Measurements from ENCODE around the gene HHAT. TPM values are rescaled to one million over a fixed set of nuclear protein-coding genes. Genes with fewer than 3 reads are reported as not detected.

The HHAT gene
- total RNA-seq, 1 experiment from 2014 or later = 2.3 TPM

DNA sequence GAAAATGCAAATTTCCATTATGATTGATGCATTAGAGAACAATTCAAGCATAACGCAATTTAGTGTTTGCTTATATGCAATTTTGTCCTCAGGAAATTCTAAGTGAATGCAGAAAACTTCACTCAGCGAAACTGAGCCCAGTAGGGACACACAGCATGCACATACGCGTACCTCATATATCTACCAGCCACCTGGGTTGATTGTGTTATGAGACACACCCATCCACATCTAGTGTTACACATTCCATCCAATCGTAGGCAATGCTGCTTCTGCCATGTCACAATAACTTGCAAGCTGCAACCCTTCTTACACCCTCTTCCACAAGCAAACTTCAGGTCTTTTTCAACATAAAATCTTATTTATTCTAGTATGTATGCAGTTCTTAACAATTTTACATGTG lies 312.9 kb downstream of the HHAT start:
- Histone ChIP-seq H3K36me3 (ENCODE audit: insufficient read depth, low read length) (no peaks in the 10 kb centered on the region), H3K27me3 (ENCODE audit: low read length) (no peaks in the 10 kb centered on the region), H3K4me1 (ENCODE audit: low read length) (no peaks in the 10 kb centered on the region), H3K9me2 (replicated peaks; ENCODE audit: insufficient read depth, low read length) (no peaks in the 10 kb centered on the region), H3K9me3 (ENCODE audit: low read length) (no peaks in the 10 kb centered on the region), H3K4me2 (ENCODE audit: low read depth, low read length, poor library complexity, severe bottlenecking) (no peak overlapping the region), H2AFZ (ENCODE audit: low read length) (no peak overlapping the region), H3K79me2 (ENCODE audit: low read length) (no peaks in the 10 kb centered on the region), H3K4me3 (ENCODE audit: low read length) (no peak overlapping the region), H3K9ac (ENCODE audit: low read length) (no peak overlapping the region), H3K27ac (ENCODE audit: low read length) (no peak overlapping the region), H4K20me1 (ENCODE audit: insufficient read depth, low read depth, low read length) (no peaks in the 10 kb centered on the region)
- no peak for DNase-seq

DNA sequence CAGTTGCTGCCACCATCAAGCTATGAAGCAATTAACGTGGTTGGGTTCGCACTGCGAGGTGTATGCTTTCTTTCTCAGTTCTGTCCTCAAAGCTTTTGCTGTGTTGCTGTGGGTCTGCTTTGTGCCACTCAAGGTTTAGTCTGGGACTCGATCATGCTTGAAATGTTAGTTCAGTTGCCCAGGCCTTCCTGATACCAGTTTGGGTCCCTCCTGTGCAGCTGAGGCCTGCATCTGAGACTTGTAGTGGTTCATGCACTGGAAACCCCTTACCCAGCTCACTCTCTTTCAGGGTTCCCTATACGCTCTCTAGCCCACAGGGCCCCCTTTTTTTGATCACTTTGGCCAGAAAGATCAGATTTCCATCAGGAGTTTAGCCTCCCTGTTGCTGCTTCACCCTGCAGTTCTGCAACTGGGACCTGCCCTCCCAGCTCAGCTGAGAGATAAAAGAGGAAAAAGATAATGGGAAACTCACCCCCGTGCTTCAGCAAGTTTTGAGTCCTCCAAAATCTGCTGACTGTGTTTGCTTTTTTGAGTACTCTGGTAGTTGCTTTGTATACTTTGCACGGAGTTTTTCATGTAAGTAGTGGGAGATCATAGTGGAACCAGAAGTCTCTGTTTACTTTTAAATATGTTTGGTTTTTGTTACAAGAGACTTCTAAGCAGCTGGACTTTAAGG lies 317.0 kb downstream of the HHAT start:
- no peak for DNase-seq
- Histone ChIP-seq H3K9ac (ENCODE audit: low read length) (no peak overlapping the region), H3K79me2 (ENCODE audit: low read length) (no peaks in the 10 kb centered on the region)

DNA sequence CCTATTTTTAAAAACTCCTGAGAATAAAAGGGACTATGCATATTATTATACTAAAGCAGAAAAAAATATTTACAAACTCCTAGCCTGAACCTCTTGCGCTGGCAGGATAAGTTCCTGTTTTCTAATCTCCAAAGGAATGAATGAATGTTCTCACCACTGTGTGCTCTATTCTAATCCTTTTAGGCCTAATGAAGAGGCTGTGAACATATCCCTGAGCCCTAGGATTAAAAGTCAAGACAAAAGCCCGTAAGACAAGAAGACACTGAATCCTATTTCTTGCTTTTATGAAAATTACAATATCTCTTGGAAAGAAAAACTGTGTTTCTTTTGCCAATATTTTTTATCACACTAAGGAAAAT lies 317.5 kb downstream of the HHAT start:
- no peak overlapping the region for H2AFZ ChIP-seq (ENCODE audit: low read length)
- DNase-seq = no peak
- H3K9me3 ChIP-seq (ENCODE audit: low read length) = no peaks in the 10 kb centered on the region
- no peak overlapping the region for H3K4me2 ChIP-seq (ENCODE audit: low read depth, low read length, poor library complexity, severe bottlenecking)
- no peaks in the 10 kb centered on the region for H3K36me3 ChIP-seq (ENCODE audit: insufficient read depth, low read length)
- H3K9ac ChIP-seq (ENCODE audit: low read length) = no peak overlapping the region
- H3K4me1 ChIP-seq (ENCODE audit: low read length) = peaks cover 10% of the 10 kb centered on the region
- H4K20me1 ChIP-seq (ENCODE audit: insufficient read depth, low read depth, low read length) = no peaks in the 10 kb centered on the region
- no peak overlapping the region for H3K27ac ChIP-seq (ENCODE audit: low read length)
- H3K4me3 ChIP-seq (ENCODE audit: low read length) = no peak overlapping the region
- H3K9me2 ChIP-seq (replicated peaks; ENCODE audit: insufficient read depth, low read length) = no peaks in the 10 kb centered on the region
- no peaks in the 10 kb centered on the region for H3K79me2 ChIP-seq (ENCODE audit: low read length)
- H3K27me3 ChIP-seq (ENCODE audit: low read length) = no peaks in the 10 kb centered on the region

More for the DNA sequence above, 317.0 kb downstream of the HHAT start:
- Histone ChIP-seq H3K9me2 (replicated peaks; ENCODE audit: insufficient read depth, low read length) (no peaks in the 10 kb centered on the region), H2AFZ (ENCODE audit: low read length) (no peak overlapping the region), H3K9me3 (ENCODE audit: low read length) (no peaks in the 10 kb centered on the region), H3K36me3 (ENCODE audit: insufficient read depth, low read length) (no peaks in the 10 kb centered on the region), H4K20me1 (ENCODE audit: insufficient read depth, low read depth, low read length) (no peaks in the 10 kb centered on the region), H3K4me3 (ENCODE audit: low read length) (no peak overlapping the region), H3K4me1 (ENCODE audit: low read length) (peaks cover 10% of the 10 kb centered on the region), H3K27me3 (ENCODE audit: low read length) (no peaks in the 10 kb centered on the region), H3K27ac (ENCODE audit: low read length) (no peak overlapping the region), H3K4me2 (ENCODE audit: low read depth, low read length, poor library complexity, severe bottlenecking) (no peak overlapping the region)

DNA sequence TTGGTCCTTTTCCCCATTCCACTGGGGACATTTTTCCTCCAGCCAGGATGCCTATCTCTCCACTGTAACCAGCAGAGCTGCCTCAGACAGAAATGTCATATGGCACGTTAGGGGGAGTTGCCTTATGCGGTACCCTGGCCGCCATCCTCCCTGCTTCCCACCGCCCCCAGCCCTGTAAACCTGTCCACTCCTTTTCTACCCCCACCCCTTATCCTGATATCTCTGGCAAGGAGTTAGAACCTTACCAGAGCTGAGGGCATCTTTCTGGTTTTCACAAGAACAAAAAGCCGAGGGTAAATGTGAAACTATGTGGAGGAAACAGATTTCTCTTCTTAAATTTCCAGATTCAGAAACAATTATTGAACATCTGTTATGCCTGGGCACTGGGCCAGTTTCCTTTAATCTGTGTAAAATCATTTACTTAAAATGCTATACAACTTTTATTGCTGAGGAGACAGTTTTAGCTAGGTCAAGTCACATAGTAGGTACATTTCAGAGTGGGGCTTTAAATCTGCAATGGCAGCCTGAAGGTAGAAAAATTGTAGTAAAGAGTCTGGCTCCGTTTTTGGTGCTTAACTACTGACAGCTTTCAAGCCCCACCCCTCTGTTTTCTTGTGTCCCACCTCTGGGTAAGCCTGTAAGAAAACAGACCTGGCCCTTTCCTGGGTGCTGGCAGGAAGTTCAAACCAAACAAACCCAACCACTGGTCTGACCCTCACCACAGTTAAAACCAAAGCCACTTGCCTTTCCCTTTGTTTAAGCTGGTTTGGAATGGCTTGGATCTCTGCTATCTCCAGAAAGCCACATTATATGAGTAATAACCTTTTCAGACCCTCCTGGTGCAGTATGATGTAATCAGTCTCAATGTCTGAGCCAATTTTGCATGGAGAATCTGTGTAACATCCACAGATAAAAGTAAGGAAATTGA lies 319.0 kb downstream of the HHAT start:
- H3K27ac ChIP-seq (ENCODE audit: low read length) = no peak overlapping the region
- no peak overlapping the region for H3K4me2 ChIP-seq (ENCODE audit: low read depth, low read length, poor library complexity, severe bottlenecking)
- no peak overlapping the region for H3K9ac ChIP-seq (ENCODE audit: low read length)
- no peaks in the 10 kb centered on the region for H3K9me2 ChIP-seq (replicated peaks; ENCODE audit: insufficient read depth, low read length)
- H3K4me1 ChIP-seq (ENCODE audit: low read length) = peaks cover 24% of the 10 kb centered on the region
- H3K27me3 ChIP-seq (ENCODE audit: low read length) = no peaks in the 10 kb centered on the region
- no peak for DNase-seq
- H3K4me3 ChIP-seq (ENCODE audit: low read length) = no peak overlapping the region
- H2AFZ ChIP-seq (ENCODE audit: low read length) = no peak overlapping the region
- H3K36me3 ChIP-seq (ENCODE audit: insufficient read depth, low read length) = no peaks in the 10 kb centered on the region
- H4K20me1 ChIP-seq (ENCODE audit: insufficient read depth, low read depth, low read length) = no peaks in the 10 kb centered on the region
- H3K79me2 ChIP-seq (ENCODE audit: low read length) = no peaks in the 10 kb centered on the region
- H3K9me3 ChIP-seq (ENCODE audit: low read length) = no peaks in the 10 kb centered on the region

DNA sequence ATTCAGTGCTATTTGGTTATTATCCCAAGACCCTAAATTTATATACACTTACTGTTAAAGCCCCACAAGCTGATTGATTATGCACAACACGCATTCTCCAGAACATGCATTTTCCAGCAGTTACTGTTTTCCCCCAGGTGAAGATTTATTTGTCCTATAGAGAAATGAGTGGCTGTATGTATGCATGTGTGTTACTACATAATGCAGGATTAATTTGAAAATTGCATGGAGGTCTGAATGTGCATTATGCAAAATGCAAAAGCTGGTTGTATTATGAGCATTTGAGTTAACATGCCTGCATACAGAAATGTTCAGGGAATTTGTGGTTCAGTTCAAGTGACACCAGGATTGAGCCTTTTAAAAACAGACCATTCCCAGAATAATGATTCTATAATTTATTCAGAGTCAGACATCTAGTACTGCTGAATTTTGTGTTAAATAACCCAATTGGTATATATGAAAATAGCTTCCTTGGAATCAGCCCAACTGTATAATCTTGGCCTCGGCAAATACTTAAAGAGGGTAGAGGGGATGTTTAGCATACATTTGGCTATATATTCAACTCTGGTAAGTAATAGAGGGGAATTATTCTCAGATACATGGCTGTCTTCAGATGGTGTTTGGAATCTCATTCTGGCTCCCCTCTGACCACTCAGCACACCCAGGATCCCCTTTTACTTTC lies 320.0 kb downstream of the HHAT start:
- Histone ChIP-seq H3K36me3 (ENCODE audit: insufficient read depth, low read length) (no peaks in the 10 kb centered on the region), H2AFZ (ENCODE audit: low read length) (no peak overlapping the region), H3K79me2 (ENCODE audit: low read length) (no peaks in the 10 kb centered on the region), H3K9me2 (replicated peaks; ENCODE audit: insufficient read depth, low read length) (no peaks in the 10 kb centered on the region), H3K9me3 (ENCODE audit: low read length) (no peaks in the 10 kb centered on the region), H3K27ac (ENCODE audit: low read length) (no peak overlapping the region), H4K20me1 (ENCODE audit: insufficient read depth, low read depth, low read length) (no peaks in the 10 kb centered on the region), H3K4me1 (ENCODE audit: low read length) (peaks cover 33% of the 10 kb centered on the region), H3K4me3 (ENCODE audit: low read length) (no peak overlapping the region), H3K9ac (ENCODE audit: low read length) (no peak overlapping the region), H3K4me2 (ENCODE audit: low read depth, low read length, poor library complexity, severe bottlenecking) (no peak overlapping the region), H3K27me3 (ENCODE audit: low read length) (no peaks in the 10 kb centered on the region)
- no peak for DNase-seq

DNA sequence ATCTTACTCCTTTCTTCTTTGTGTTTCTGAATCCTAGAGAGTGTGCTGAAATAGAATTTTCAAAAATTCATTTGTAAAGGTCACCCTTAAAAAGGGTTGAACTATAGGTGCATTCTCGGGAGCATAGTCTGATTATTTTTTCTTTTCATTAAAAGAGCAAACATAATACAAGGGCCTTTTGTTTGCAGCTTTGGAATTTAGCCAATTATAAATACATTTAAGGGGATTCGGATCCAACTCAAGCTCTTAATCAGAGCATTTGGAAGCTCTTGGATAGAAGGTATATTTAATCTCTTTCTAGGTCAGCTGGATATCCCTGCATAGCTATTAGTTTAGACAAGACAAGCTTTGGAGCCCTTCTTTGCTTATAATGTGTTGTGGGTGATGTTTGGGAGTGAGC lies 321.7 kb downstream of the HHAT start:
- Histone ChIP-seq H3K27me3 (ENCODE audit: low read length) (no peaks in the 10 kb centered on the region), H3K9me3 (ENCODE audit: low read length) (no peaks in the 10 kb centered on the region), H4K20me1 (ENCODE audit: insufficient read depth, low read depth, low read length) (no peaks in the 10 kb centered on the region), H3K9ac (ENCODE audit: low read length) (no peak overlapping the region), H3K79me2 (ENCODE audit: low read length) (no peaks in the 10 kb centered on the region), H3K4me1 (ENCODE audit: low read length) (peaks cover 33% of the 10 kb centered on the region), H3K27ac (ENCODE audit: low read length) (no peak overlapping the region), H3K36me3 (ENCODE audit: insufficient read depth, low read length) (no peaks in the 10 kb centered on the region), H3K4me3 (ENCODE audit: low read length) (no peak overlapping the region), H3K9me2 (replicated peaks; ENCODE audit: insufficient read depth, low read length) (no peaks in the 10 kb centered on the region), H2AFZ (ENCODE audit: low read length) (no peak overlapping the region), H3K4me2 (ENCODE audit: low read depth, low read length, poor library complexity, severe bottlenecking) (no peak overlapping the region)
- no peak for DNase-seq

DNA sequence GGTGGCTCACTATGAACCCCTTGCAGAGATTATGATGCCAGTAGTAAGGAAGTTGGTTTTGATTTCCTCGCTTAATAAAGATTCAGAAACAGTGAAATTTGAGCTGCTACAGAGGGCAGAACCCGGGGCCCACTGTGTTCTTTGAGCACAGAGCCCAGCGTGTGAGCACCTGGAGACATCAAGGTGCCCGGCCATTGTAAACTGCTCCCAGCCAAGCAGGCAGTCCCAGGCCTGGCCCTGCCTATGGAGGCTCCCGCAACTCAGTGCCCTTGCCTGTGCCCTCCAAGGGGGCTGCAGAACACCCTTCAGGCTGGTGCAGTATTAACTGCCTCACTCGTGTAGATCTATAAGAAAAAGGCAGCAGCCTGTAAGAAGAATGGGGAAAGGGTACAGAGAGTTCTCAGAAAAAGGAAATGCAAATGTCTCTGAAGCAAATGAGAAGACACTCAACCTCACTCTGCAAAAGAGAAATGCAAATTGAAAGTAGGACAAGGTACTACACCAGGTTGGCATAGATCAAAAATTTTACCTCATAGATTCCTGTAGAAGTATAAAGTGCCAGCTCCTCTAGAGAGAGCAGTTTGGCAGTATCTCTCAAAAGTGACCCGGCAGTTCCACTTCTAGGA lies 323.7 kb downstream of the HHAT start:
- Histone ChIP-seq H3K4me2 (ENCODE audit: low read depth, low read length, poor library complexity, severe bottlenecking) (peak overlapping the region; percentile 63), H3K4me3 (ENCODE audit: low read length) (peak overlapping the region; percentile 38; the same call in 1 of the 2 replicates), H3K36me3 (ENCODE audit: insufficient read depth, low read length) (no peaks in the 10 kb centered on the region), H3K79me2 (ENCODE audit: low read length) (no peaks in the 10 kb centered on the region), H3K9me2 (replicated peaks; ENCODE audit: insufficient read depth, low read length) (no peaks in the 10 kb centered on the region), H4K20me1 (ENCODE audit: insufficient read depth, low read depth, low read length) (no peaks in the 10 kb centered on the region), H3K9me3 (ENCODE audit: low read length) (no peaks in the 10 kb centered on the region), H3K27me3 (ENCODE audit: low read length) (no peaks in the 10 kb centered on the region), H3K4me1 (ENCODE audit: low read length) (peaks cover 33% of the 10 kb centered on the region), H3K9ac (ENCODE audit: low read length) (peak overlapping the region; percentile 34), H3K27ac (ENCODE audit: low read length) (peak overlapping the region; percentile 74), H2AFZ (ENCODE audit: low read length) (peak overlapping the region; percentile 41)
- DNase-seq = peak; percentile 81

DNA sequence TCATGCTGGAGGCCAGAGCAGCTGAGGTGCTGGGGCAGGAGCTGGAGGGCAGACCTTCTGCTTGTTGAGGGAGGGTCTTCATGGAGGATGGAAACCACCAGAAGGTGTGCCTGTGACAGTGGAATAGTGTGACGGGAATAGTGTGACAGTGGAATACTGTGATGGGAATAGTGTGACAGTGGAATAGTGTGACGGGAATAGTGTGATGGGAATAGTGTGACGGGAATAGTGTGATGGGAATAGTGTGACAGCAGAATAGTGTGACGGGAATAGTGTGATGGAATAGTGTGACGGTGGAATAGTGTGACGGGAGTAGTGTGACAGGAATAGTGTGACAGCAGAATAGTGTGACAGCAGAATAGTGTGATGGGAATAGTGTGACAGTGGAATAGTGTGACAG lies 325.1 kb downstream of the HHAT start:
- Histone ChIP-seq H3K4me1 (ENCODE audit: low read length) (peaks cover 29% of the 10 kb centered on the region), H3K4me2 (ENCODE audit: low read depth, low read length, poor library complexity, severe bottlenecking) (no peak overlapping the region), H3K79me2 (ENCODE audit: low read length) (no peaks in the 10 kb centered on the region), H3K27ac (ENCODE audit: low read length) (no peak overlapping the region), H4K20me1 (ENCODE audit: insufficient read depth, low read depth, low read length) (no peaks in the 10 kb centered on the region), H3K9ac (ENCODE audit: low read length) (no peak overlapping the region), H3K9me3 (ENCODE audit: low read length) (no peaks in the 10 kb centered on the region), H2AFZ (ENCODE audit: low read length) (no peak overlapping the region), H3K4me3 (ENCODE audit: low read length) (no peak overlapping the region), H3K9me2 (replicated peaks; ENCODE audit: insufficient read depth, low read length) (no peaks in the 10 kb centered on the region), H3K27me3 (ENCODE audit: low read length) (no peaks in the 10 kb centered on the region), H3K36me3 (ENCODE audit: insufficient read depth, low read length) (no peaks in the 10 kb centered on the region)
- peak; percentile 61 for DNase-seq

Data from Karpas-422 (cell line).